ENCODE results near the gene PDLIM4.

The PDLIM4 gene, protein sequence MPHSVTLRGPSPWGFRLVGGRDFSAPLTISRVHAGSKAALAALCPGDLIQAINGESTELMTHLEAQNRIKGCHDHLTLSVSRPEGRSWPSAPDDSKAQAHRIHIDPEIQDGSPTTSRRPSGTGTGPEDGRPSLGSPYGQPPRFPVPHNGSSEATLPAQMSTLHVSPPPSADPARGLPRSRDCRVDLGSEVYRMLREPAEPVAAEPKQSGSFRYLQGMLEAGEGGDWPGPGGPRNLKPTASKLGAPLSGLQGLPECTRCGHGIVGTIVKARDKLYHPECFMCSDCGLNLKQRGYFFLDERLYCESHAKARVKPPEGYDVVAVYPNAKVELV

DNA sequence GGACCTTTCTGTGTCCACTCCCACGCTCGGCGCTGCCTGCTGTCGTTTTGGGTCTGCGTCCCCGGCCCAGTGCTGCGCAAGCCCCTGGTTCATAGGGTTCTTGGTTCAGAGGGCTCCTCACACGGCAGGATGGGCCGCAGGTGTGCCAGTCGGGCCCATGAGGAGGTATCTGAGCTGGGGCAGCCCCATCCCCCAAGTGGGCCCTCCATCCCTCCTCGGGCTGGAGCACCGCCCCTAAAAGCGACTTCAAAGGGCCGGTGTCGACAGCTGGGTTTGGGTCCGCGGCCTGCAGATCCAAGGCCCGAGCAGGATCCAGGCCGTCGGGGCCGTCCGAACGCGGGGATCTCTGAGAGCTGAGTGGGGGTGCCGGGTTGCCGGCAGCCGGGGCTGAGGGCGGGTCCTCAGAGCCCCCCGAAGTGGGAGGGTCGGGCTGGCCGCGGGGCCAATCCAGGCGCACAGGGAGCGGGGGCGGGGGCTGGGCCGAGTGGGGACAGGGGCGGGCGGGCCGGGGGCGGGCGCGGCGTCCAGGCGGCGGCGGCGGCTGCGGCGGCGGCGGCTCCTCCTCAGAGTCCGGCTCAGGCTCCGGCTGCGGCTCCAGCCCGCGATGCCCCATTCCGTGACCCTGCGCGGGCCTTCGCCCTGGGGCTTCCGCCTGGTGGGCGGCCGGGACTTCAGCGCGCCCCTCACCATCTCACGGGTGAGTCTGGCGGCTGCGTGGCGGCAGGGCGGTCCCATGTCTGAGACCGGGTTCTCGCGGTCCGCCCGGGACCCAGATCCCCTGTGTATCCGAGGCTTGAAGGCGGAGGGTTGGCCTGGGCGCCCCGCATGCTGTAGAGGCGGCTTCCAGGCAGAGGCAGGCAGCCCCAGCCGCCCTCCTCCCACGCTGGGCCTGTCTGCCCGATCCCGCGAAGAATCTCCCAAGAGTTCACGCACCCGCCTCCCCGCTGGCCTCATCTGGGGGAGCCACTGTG is at the start of gene PDLIM4:
Gene PDLIM4 (plus strand): TSS at position 566 of the 971 bp plus-strand sequence. CDS start 39 bp downstream, at position 605.
- DNase-seq (ENCODE audit: low spot score): peak; percentile 73

DNA sequence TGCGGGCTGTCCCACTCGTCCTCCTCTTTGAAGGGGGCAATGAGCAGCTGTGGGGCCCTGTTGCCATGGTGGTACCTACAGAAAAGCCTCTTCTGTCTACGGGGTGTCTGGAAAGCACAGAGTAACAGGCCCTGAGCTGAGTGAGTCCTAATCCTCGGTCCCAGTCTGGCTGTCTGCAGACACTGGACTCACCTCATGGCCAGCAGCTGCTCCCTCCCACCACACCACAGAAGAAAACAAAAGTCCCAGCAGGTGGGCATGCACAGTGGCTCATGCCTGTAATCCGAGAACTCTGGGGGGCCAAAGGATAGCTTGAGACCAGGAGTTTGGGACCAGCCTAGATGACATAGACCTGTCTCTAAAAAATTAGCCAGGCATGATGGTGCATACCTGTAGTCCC is 49.7 kb upstream of the PDLIM4 start:
- DNase-seq (ENCODE audit: low spot score): no peak

DNA sequence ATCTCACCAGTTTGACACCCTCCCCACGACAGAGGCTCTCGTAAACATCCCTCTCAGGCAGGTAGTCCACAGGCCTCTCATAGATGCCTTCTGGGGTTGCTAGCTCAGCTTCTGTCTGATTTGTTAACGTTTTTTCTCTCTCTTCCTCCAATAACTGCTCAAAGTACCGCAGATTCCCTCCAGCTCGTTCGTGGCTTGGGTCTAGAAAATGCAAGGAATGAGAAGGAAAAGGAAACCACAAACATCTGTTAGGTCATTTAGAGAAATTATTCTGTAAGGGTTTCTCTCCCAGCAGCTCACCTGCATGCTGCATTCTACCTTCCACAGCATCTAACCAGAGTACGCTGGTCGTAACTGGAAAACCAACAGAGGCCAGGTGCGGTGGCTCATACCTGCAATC is 48.4 kb upstream of the PDLIM4 start:
- peak; percentile 35 for DNase-seq (ENCODE audit: low spot score)

DNA sequence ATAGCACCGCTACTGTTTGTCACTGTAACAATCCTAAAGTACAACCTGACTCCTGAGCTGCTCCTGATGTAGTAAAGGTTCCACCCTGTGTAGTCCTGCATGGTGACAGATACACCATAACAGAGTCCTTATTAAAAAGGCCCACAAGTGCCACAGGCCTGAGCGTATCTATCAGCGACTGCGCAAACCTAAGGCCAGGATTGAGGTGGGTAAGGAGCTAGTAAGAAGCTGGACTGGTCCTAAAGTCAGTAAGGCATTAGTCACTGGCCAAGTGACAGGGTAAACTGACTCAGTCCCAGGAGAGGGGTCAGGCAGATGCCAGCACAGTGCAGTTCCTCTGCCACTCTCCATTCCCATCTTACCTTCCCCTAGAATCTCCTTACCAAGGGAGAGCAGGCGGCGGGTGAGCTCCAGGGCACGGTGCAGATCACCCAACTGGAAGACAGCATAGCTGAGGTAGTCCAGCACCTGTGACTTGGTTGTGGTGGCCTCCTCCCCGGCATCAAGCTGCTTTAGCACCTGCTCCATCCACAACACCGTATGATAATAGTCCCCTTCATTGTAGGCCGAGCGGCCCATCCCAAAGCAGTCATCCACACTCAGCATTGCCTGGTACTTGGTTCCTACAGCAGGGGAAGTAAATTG is 47.5 kb upstream of the PDLIM4 start:
- DNase-seq (ENCODE audit: low spot score): no peak

DNA sequence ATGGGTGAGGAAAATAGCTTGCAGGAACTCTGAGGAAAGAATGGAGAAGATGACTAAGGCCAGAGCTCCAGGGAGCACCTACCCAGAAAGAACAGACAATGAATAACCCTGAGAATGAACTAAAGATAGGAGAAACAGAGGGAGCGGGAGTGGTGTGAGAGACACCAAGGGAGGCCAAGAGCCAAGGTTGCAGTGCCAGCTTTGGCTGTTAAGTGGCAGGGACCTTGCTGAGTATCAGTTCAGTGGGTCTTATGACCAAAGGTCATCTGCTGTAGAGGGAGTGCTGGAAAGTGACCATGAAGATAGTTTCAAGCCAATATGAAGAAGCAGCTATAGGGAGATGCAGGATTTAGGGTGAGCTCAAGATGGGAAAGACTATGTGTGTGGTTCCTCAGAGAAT is 46.6 kb upstream of the PDLIM4 start:
- DNase-seq (ENCODE audit: low spot score): no peak

DNA sequence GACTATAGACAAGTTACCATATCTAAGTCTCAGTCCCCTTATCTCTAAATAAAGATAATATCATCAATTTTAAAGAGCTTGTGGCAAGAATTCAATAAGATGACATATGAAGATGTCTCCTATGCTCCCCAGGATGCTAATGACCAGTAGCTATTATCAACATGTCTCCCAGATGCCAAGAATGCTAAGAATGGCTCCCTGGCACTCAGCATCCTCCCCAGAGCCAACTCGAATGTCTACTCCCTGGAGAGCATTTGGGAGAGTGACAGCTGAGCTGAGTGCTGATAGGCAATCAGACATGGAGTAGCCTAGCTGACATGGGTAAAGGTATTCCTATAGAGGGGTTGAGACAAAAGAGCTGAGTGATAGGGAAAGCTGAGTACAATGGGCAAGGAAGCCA is 45.7 kb upstream of the PDLIM4 start:
- DNase-seq (ENCODE audit: low spot score): no peak

DNA sequence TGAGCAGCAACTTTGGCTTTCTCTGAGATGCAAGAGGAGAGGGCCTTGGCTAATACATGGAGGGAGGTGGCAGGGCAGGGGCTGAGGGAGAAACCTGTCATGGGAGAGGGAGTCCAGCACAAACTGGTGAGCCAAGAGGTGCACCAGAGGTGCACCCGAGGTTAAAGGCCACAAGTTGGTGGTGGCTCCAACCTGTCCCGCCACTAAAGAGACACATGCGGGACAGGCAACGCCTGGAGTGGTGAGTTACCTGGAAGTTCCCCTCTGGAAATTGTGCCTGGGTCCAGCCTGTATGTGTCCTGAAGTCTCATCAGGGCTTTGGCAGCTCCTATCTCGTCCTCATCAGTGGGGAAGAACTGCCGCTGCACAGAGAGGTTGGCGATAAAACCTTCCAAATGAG is 43.8 kb upstream of the PDLIM4 start:
- no peak for DNase-seq (ENCODE audit: low spot score)

DNA sequence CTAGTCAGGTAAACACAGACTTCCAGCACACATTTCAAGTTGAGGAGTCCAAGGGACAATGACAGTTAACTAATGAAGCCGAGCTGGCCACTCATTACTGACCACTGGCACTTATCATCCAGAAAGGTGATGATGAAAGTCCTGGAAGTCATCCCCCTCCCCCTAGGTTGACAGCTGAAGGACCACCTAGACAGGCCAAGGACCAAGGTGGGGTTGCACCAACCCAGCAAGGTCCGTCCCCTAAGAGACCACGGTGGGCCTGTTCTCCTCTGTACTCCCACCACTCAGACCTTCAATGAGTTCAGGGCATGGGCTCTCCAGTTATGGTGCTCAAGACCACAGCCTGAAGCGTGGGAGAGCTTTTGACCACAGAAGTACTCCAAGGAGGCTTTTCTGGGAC is 43.0 kb upstream of the PDLIM4 start:
- DNase-seq (ENCODE audit: low spot score): no peak

DNA sequence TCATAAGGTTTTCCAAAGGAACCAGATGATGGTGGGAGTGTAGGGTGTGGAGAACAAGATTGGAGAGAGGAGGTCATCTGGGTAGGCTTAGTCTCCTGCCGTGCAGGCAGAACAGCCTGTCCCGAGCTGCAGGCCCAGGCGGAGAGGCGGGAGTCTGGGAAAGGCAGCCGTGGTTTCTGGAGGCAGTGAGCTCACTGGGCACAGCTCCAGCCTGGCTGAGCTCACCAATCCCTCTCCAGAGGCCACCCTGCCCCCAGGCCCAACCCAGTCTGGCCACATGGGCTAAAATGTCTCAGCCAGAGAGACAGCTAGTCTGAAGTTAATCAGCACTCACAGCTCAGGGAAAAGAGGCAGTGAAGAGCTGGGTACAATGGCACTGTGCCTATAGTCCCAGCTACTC is 42.2 kb upstream of the PDLIM4 start:
- DNase-seq (ENCODE audit: low spot score): peak; percentile 96

DNA sequence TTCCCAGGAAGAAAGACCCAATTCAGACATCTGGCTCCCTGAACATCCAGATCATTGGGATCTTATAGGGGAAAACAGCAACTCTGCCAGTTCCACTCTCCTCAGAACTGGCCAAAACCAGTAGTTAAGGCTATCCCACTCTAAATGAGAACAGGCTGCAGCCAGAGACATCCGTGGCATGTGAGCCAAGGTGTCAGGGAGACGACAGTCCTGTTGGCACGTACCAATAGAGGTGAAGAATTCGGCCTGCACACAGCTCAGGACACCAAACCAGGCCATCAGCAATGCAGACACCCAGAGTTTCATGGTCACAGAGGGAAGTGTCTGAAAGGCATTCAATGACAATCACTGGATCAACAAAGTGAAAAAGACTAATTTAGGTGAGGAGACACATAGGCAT is 39.2 kb upstream of the PDLIM4 start:
- no peak for DNase-seq (ENCODE audit: low spot score)

DNA sequence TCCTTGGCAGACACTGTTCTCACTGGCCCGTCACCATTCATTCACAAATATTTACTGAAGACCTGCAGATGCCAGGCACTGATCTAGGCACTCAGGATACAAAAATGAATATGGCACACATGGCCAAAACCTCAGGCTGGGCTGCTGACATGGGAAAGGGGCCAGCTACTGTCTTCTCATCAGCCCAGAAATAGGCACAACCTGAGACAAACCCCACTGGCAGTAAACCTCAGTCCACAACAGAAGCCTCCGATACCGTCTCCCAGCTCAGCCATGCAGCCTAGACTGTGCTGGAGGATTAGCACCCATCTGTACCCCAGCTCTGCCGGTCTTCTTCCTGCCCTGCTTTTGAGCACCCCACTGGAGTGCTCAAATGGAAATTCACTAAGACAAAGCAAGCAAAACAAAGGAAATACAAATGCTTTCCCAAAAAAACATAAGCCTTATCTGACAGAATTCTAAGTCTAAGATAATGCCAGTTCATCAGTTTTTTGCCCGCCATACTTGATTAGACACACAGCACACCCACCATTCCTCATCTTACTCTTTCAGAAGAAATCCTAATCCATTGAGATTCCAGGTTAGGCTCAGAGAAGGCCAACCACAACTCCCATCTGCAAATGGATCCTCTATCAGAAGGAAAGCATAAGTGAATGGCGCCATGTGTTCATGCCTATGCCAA is 38.1 kb upstream of the PDLIM4 start:
- DNase-seq (ENCODE audit: low spot score): no peak

DNA sequence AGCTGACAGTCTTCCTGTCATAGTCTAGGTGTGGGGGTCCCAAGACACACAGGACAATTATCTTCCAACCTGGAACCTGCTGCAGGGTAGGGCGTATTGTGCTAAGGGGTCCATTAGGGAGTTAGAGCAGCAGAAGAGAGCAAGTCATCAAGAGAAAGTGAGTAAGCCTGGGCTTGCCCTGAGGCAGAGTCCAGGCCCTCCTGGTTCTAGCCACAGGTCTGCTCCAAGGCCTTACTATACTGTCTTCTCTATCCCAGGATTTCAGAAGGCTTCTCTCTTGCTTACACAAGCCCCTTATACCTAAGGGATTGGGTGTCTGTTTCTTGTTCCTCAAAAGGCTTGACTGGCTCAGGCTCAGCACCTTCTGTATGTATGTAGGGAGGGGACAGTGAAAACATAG is 37.5 kb upstream of the PDLIM4 start:
- no peak for DNase-seq (ENCODE audit: low spot score)

DNA sequence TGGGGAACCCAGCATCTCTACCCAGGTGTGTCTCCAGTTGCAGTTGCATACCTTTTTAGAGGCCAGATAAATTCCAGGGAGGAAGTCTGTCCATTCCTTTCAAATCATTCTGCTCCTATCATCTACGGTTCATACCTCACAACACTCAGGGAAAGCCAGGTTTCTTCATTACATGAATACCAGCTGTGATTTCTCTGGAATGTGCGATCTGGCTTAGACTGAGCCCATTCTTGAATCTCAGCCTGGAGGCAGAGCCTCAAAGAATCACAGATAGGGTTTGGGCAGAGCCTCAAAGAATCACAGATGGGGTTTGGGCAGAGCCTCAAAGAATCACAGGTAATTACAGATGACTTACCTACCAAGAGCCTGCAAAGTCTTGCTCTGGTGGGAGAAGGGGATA is 37.0 kb upstream of the PDLIM4 start:
- DNase-seq (ENCODE audit: low spot score): no peak

DNA sequence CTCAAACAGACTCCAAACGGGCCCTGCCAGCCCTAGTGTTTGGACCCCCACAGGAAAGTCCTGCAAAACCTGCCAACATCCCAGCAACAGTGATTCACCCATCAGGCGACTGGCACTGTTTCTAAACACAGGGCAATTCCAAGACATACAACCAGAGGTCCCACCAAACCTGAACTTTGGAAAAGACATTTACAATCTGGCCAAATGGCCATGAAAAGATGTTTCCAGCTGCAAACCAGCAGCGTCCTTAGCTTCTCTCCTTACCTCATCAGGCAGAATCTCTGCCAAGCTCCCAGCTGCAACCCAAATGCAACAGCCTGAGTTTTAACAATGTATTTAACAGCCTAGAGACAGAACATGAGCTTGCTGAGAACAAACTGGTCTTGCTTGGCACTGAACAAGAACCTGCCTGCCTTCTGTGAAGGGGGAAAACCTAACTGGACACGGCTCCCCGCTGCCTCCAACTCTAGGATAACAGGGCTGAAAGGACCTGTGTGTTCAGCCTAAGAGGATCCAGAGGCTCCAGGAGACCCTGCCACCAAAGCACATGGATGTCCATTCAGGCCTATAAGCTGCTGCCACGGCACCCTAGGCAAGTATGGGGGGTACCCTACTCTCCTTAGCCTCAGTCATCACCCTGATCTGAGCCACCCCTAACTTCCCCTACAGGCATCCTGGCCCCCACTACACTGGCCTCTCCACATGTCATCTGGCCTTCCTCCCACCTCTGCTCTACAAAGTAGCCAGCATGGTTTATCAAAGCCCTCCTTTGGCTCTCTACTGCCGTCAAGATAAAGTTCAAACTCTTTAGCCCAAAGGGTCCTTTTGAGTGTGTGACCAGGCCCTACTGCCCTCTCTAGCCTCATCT is 35.5 kb upstream of the PDLIM4 start:
- DNase-seq (ENCODE audit: low spot score): peak; percentile 49

DNA sequence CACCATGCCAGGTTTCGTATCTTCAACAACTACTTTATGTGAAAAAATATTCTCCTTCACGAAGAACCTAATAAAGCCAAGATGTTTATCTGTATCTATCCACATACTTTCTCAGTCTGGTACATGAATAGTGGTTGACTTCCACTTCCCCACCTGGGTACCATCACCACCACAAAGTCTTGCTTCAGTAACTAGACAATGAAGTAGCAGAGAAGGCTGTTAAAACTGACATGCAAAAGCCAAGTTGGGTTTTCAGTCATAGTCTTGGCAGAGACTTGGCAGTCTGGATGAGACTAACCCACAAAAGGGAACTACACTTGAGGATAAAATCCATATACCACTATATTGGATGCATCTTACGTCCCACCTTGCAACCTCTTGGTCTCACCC is 34.9 kb upstream of the PDLIM4 start:
- no peak for DNase-seq (ENCODE audit: low spot score)

DNA sequence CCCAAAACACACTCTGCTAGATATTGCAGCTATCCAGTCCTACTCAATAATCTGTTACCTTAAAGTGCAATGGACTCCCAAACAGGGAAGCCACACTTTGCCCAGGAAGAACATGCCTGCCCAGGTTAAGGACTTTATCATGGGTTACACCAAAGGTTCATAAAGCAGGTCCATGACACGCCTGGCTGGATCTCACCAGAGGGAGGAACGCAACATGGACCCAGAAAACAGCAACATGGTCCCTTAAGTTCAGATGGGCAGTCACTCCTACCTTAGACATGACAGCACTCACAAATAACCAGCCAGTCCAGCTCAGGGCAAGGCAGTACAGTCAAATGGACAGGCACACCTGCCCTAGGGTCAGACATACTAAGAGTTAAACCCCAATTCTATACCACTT is 33.6 kb upstream of the PDLIM4 start:
- DNase-seq (ENCODE audit: low spot score): no peak

DNA sequence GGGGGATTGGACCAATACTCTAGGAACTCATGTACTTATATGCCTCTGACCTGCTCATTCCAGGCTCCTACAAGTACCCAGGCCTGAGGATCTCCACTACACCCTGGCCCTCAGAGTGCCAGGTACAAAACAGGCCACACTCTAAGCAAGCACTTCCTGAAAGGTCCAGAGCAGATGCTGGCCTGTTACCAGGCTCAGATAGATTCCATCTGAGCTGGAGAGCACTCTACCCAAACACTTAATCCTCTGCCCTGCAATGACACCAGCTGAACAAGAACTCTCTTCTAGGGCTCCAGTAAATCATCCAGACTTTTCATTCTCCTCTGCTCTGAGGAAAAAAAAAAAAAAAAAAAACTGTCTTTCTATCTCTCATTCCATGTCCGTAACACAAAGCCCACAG is 32.8 kb upstream of the PDLIM4 start:
- no peak for DNase-seq (ENCODE audit: low spot score)

DNA sequence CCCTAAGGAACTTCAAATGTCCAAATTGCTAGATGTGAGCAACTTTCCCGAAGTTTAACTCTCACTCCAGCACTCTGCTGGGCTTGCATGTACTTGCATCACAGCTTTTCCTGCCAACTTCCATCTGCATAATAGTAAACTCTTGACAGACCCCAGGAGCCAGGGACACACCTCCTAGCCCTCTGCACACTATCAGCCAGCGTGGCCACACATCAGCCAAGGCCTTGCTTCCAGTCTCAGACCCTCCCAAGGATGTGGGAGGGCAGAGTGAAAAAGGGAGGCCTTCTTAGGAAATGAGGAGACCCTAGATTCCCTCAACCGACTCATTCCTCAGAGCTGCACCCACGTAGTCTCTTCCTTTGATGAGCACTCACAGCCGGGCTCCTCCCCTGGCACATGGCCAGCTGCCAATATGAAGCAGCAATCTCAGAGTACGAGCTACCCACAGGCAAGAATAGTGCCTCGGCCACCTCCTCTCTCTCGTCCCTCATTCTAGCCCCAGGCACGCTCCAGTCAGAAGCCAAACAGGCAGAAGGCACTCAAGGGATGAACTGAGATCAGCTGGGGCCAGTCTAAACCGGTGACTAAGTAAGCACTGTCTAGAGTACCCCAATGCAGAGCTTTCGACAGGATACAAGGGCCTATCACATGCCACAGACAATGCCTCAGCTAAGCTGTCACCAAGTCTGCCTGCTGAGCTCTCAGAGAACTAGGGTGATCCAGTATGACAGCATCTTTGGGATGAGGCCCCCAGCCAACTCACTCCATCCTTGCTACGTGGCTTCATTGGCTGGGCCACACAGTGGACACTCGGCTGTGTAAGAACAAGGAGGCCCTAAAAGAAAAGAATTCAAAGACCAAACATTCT is 32.1 kb upstream of the PDLIM4 start:
- peak; percentile 65 for DNase-seq (ENCODE audit: low spot score)

DNA sequence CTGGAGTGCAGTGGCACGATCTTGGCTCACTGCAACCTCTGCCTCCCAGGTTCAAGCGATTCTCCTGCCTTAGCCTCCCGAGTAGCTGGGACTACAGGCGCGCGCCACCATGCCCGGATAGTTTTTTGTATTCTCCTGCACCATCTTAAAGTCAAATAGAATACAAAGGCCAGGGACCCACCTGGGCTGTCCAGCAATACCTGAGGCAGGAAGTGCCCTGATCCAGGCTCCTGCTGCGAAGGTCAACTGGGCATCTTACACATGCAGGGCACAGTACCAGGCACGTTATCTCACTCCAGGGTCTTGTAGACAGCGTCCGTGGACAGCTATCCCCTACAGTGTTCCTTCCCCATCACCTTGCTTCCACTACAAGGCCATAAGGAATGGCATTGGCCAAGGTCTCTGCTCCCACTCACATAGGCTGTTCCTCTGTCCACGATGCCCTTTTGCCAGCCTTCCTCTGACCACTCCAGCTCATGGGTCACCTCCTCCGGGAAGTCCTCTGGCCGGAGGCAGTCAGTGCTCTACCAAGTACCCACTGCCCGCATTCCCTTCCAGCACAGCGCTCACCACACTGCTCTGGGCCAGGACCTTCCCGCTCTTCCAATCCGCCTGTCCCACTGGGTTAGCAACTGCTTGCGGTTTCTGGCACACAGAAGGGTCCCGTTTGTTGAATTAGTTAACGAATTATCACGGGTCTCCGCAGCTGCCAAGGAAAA is 30.8 kb upstream of the PDLIM4 start:
- no peak for DNase-seq (ENCODE audit: low spot score)

DNA sequence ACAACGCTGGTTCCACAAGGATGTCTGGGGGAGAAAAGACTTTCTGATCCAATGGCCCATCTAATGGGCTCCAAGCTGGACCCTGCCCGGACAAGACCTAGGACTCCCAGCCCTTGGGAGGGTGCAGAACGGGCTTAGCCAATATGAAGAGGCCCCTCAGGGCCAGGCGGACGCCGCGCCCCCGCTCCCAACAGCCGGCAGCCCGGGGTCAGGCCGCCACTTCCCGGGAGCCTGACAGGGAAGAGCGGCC is 30.3 kb upstream of the PDLIM4 start:
- no peak for DNase-seq (ENCODE audit: low spot score)

Measured in AG08396 (cell line).